Gastroesophageal sphincter (tissue), 4 donors: ENCODE results near the gene PRKG1. TPM values are rescaled to one million over a fixed set of nuclear protein-coding genes. Genes with fewer than 3 reads are reported as not detected.

ENCODE experiments used
- ATAC-seq: fragments of 150-250 bp; one replicate; pipeline ENCODE4 v1.9.1; 2016; ENCODE audit warnings: mild to moderate bottlenecking, moderate library complexity
- H3K27ac ChIP-seq, 4 donors: fragments of 200-600 bp; sonication (generic) in 3 of 4; 1 replicate in 3 of 4; 2 replicates in 1 of 4; pipeline ENCODE4 v1.5.1; 2016 to 2019
- H3K27me3 ChIP-seq: fragments of 200-600 bp; sonication (generic); one replicate; pipeline ENCODE4 v1.5.1; 2019
- H3K36me3 ChIP-seq, 2 donors: fragments of 200-600 bp; sonication (generic); one replicate each; pipeline ENCODE4 v1.5.1; 2019; ENCODE audit warnings: control low read depth in 1 of 2
- H3K4me1 ChIP-seq, 3 donors: fragments of 200-600 bp; sonication (generic); 1 replicate in 2 of 3; 2 replicates in 1 of 3; pipeline ENCODE4 v1.5.1; 2016 to 2019; ENCODE audit warnings: control low read depth in 2 of 3
- H3K4me3 ChIP-seq, 2 donors: fragments of 200-600 bp; sonication (generic); one replicate each; pipeline ENCODE4 v1.5.1; 2019; ENCODE audit warnings: mild to moderate bottlenecking in 1 of 2, moderate library complexity in 1 of 2
- H3K9me3 ChIP-seq, 3 donors: fragments of 200-600 bp; sonication (generic); one replicate each; pipeline ENCODE4 v1.5.1; 2017 to 2019; ENCODE audit warnings: control low read depth in 2 of 3
- CTCF ChIP-seq, 4 experiments: fragments of 200-600 bp in 2 of 4; fragments of 450-650 bp in 2 of 4; sonication (generic) in 1 of 4; IDR thresholded peaks; one replicate each; pipeline ENCODE4 v1.5.1; 2017 to 2019; ENCODE audit warnings: antibody characterized with exemption in 4 of 4, mild to moderate bottlenecking in 2 of 4, moderate library complexity in 2 of 4
- EP300 ChIP-seq: sonication (generic); formaldehyde crosslinking; IDR thresholded peaks from one replicate; pipeline ENCODE4 v1.6.1; 2017; ENCODE audit warnings: antibody characterized with exemption, mild to moderate bottlenecking
- POLR2A ChIP-seq, 2 donors: fragments of 450-650 bp; IDR thresholded peaks; one replicate each; pipeline ENCODE4 v1.6.1; 2017; ENCODE audit warnings: antibody characterized with exemption in 2 of 2, mild to moderate bottlenecking in 2 of 2, moderate library complexity in 1 of 2
- POLR2AphosphoS5 ChIP-seq: sonication (generic); formaldehyde crosslinking; IDR thresholded peaks from one replicate; pipeline ENCODE4 v1.6.1; 2017; ENCODE audit warnings: antibody characterized with exemption
- WGBS, 2 donors: methylation state at CpG; one replicate each; pipeline ENCODE4 v1.1.5; 2018; ENCODE audit warnings: low coverage in 1 of 2; 5-methylcytosine and 5-hydroxymethylcytosine counted together
- total RNA-seq, 4 donors: library from RNA; depleted of rRNA; stranded (reverse); fragments of >200 nt; gene quantifications; one replicate each; pipeline ENCODE4 v1.1.0, GENCODE V29; 2016

The PRKG1 gene
- total RNA-seq, 4 donors from 2014 or later: 27.5 to 73.2 (median 39.2) TPM

- Histone ChIP-seq H3K9me3 (no peaks in the 10 kb centered on the region), H3K27me3 (no peaks in the 10 kb centered on the region), H3K4me3 (no peak overlapping the region), H3K4me1 (no peaks in the 10 kb centered on the region), H3K27ac (no peak overlapping the region), H3K36me3 (no peaks in the 10 kb centered on the region)
- no peak for ATAC-seq
- no peak for TF ChIP-seq POLR2A (IDR thresholded peaks at IDR 0.05)
- no peak for TF ChIP-seq POLR2AphosphoS5
- no peak for TF ChIP-seq EP300
- no peak for TF ChIP-seq CTCF (IDR thresholded peaks at IDR 0.05)
- WGBS, 2 donors: 72 to 79% methylated on average over 3 of the region's 3 CpGs
These were observed 569.4 kb downstream of the PRKG1 start for GRCh38 chr10:51643734-51644133.

GRCh38 chr10:51649064-51649463 is 574.8 kb downstream of the PRKG1 start:
- no peak overlapping the region for H3K4me3 ChIP-seq
- no peaks in the 10 kb centered on the region for H3K4me1 ChIP-seq
- H3K9me3 ChIP-seq: no peaks in the 10 kb centered on the region
- ATAC-seq: no peak
- TF ChIP-seq CTCF (IDR thresholded peaks at IDR 0.05) (no peak), EP300 (no peak), POLR2AphosphoS5 (no peak), POLR2A (IDR thresholded peaks at IDR 0.05) (no peak)
- WGBS, 2 donors: 97 to 98% methylated on average over 3 of the region's 3 CpGs
- H3K27ac ChIP-seq: no peak overlapping the region
- H3K27me3 ChIP-seq: no peaks in the 10 kb centered on the region
- H3K36me3 ChIP-seq: no peaks in the 10 kb centered on the region

GRCh38 chr10:51651063-51651462 is 576.8 kb downstream of the PRKG1 start:
- Histone ChIP-seq H3K36me3 (no peaks in the 10 kb centered on the region), H3K4me1 (peaks cover 0 to 4% (median 0%) of the 10 kb centered on the region in 3 donors), H3K27ac (no peak overlapping the region), H3K27me3 (no peaks in the 10 kb centered on the region), H3K4me3 (no peak overlapping the region), H3K9me3 (no peaks in the 10 kb centered on the region)
- TF ChIP-seq CTCF (IDR thresholded peaks at IDR 0.05) (no peak), EP300 (no peak), POLR2A (IDR thresholded peaks at IDR 0.05) (no peak), POLR2AphosphoS5 (no peak)
- 91 to 100% methylated on average over 1 of the region's 1 CpG for WGBS, 2 donors
- ATAC-seq: no peak

- H3K4me1 ChIP-seq: peaks cover 0 to 4% (median 0%) of the 10 kb centered on the region in 3 donors
- TF ChIP-seq POLR2AphosphoS5 (no peak), EP300 (no peak), CTCF (IDR thresholded peaks at IDR 0.05) (no peak)
- no peak for ATAC-seq
- no peak overlapping the region for H3K27ac ChIP-seq
- no peaks in the 10 kb centered on the region for H3K27me3 ChIP-seq
- H3K9me3 ChIP-seq: no peaks in the 10 kb centered on the region
- no peaks in the 10 kb centered on the region for H3K36me3 ChIP-seq
- no peak overlapping the region for H3K4me3 ChIP-seq
These were observed 578.7 kb downstream of the PRKG1 start for GRCh38 chr10:51653025-51653424.

- no peak for ATAC-seq
- Histone ChIP-seq H3K9me3 (no peaks in the 10 kb centered on the region), H3K27ac (no peak overlapping the region), H3K27me3 (no peaks in the 10 kb centered on the region), H3K4me1 (peaks cover 0 to 4% (median 0%) of the 10 kb centered on the region in 3 donors), H3K4me3 (no peak overlapping the region), H3K36me3 (no peaks in the 10 kb centered on the region)
- no peak for TF ChIP-seq POLR2A (IDR thresholded peaks at IDR 0.05)
- WGBS, 2 donors: 0 to 47% methylated on average over 1 of the region's 1 CpG
These were observed 580.6 kb downstream of the PRKG1 start for GRCh38 chr10:51654918-51655317.
